GM12873 (cell line): Measurements from ENCODE around the gene BMPR1B.

Experiments used
- TF ChIP-seq, protein P1 (sequence below): IDR thresholded peaks from 2 replicates; pipeline ENCODE4 v1.5.1; 2012; ENCODE audit warnings: low read depth, mild to moderate bottlenecking, moderate library complexity, low read length, control low read depth; ENCODE audit not compliant: insufficient read depth; ENCODE audit errors: missing control alignments

Gene BMPR1B

DNA sequence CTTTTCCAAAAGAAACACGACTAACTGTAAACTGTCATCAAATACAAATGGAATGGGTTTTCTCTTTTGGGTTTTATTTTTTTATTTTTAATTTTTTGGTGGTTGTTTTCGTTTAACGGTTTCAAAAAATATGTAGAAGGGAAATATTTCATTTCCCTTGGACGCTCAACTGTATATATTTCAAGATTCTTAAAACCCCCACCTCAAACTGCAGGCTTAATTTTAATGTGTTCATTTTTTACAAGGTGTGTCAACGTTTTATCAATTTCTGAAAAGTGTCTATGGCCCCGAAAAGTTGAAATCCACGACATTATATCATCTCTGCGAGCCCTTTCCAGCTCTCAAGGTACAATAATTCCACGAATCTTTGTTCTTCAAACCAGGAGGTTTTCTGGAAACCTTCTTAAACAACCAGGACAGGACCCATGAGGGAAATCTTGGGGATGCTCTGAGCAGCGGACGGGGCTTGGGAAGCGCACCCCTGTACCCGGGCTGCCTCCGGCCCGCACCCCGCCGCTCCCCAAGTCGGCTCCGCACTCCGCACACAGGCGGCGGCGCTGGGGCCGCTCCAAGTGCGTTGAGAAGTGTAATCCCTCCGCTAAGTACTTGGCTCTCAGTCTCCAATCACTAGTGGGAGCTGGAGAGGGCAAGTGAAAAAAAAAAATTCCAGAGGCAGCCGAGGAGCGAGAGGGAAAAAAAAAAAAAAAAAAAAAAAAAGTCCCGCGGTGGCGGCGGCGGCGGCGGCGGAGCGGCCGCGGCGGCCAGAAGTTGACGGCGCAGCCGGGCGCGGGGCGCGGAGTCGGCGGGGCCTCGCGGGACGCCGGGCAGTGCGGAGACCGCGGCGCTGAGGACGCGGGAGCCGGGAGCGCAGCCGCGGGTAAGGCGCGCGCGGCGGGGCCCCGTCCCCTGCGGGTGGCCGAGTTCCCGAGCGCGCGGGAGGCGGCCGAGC is at the start of gene BMPR1B:
Gene BMPR1B, plus strand, starts transcription at position 764 of the 949 bp plus-strand sequence. CDS start 346,470 bp downstream, outside the sequence.
- TF ChIP-seq, protein P1, sequence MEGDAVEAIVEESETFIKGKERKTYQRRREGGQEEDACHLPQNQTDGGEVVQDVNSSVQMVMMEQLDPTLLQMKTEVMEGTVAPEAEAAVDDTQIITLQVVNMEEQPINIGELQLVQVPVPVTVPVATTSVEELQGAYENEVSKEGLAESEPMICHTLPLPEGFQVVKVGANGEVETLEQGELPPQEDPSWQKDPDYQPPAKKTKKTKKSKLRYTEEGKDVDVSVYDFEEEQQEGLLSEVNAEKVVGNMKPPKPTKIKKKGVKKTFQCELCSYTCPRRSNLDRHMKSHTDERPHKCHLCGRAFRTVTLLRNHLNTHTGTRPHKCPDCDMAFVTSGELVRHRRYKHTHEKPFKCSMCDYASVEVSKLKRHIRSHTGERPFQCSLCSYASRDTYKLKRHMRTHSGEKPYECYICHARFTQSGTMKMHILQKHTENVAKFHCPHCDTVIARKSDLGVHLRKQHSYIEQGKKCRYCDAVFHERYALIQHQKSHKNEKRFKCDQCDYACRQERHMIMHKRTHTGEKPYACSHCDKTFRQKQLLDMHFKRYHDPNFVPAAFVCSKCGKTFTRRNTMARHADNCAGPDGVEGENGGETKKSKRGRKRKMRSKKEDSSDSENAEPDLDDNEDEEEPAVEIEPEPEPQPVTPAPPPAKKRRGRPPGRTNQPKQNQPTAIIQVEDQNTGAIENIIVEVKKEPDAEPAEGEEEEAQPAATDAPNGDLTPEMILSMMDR, result no peak

- TF ChIP-seq, protein P1, result no peak
These were observed 46.1 kb upstream of the BMPR1B start for GRCh38 chr4:94711635-94712034.

DNA sequence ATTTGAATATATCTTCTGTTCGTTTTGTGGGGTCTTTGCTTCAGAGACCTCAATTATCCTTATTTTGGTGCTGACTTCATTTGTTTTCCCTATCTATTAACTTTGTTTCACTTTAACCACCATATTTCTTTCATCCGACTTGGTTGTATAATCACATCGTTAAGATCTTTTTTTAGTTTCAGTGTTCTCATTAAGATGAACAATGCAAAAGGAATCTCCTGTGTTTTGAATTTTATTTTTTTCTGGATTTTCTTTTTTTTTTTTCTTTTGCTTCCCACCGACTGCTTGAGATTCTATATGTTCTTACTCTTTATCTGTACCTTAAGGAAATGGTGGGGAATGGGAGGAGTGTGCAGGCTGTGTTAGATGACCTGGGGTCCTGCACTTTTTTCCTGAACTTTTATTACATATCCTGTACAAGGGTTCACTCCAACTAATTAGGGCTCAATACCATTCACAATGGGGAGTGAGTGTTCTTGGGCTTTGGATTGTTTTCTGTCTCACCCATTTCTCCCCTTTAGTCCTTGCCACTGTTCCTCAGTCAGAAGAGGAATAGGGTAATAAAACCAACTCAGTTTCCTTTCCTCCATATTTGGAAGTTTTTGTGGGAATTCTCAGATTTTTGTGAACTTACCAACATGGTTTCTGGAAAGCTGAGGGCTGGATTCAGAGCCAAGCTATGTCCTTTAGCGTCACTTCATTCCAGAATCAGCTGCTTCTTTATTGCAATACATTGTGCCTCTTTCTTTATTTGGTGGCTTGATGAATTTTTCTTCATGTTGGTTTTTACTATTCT is 43.2 kb upstream of the BMPR1B start:
- TF ChIP-seq, protein P1, result no peak

- TF ChIP-seq, protein P1, result no peak
These were observed 42.0 kb upstream of the BMPR1B start for GRCh38 chr4:94715726-94716125.

DNA sequence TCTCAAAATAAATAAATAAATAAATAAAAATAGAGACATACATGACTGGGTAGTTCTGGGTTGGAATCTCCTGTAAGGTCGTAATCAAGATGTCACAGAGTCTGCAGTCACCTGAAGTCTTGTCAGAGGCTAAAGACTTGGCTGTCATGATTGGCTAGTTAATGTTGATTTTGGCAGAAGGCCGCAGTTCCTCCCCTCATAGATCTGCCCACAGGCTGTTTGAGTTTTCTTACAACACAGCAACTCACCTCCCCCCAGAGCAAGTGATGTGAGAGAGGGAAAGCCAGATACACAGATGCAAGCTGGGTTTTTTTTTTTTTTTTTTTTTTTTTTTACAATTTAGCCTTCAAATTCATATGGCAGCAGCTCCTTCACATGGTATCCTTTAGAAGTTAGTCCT is 36.4 kb upstream of the BMPR1B start:
- TF ChIP-seq, protein P1, result no peak

GRCh38 chr4:94722270-94722669 is 35.5 kb upstream of the BMPR1B start:
- TF ChIP-seq, protein P1, result no peak

- TF ChIP-seq, protein P1, result no peak
These were observed 35.0 kb upstream of the BMPR1B start for GRCh38 chr4:94722748-94723147.
